ENCODE results near the gene ATXN3L. TPM values are rescaled to one million over a fixed set of nuclear protein-coding genes. Genes with fewer than 3 reads are reported as not detected.

The ATXN3L gene
- total RNA-seq, 1 experiment from 2014 or later = not detected

GRCh38 chrX:13365161-13365560, 45.3 kb upstream of the ATXN3L start:
- Mint-ChIP-seq H3K4me1 (ENCODE audit: insufficient read depth, unreplicated experiment) (peaks cover 6% of the 10 kb centered on the region), H3K27ac (ENCODE audit: low read depth, unreplicated experiment) (no peak overlapping the region), H3K27me3 (ENCODE audit: insufficient read depth, unreplicated experiment) (peaks cover 35% of the 10 kb centered on the region), H3K4me3 (ENCODE audit: unreplicated experiment) (no peak overlapping the region), H3K36me3 (ENCODE audit: insufficient read depth, unreplicated experiment) (no peaks in the 10 kb centered on the region), H3K9me3 (ENCODE audit: unreplicated experiment) (no peaks in the 10 kb centered on the region)
- POLR2A ChIA-PET = no interaction called here
- intact Hi-C loops (cut with micrococcal nuclease) = no loop called here
- no peak for DNase-seq (ENCODE audit: unreplicated experiment)
- TF ChIP-seq CTCF (IDR thresholded peaks at IDR 0.05; ENCODE audit: unreplicated experiment) = no peak
- CTCF ChIA-PET = no interaction called here
- no TSS peak for BruUV-seq (replicated peaks)

- Mint-ChIP-seq H3K4me1 (ENCODE audit: insufficient read depth, unreplicated experiment) (peaks cover 6% of the 10 kb centered on the region), H3K4me3 (ENCODE audit: unreplicated experiment) (no peak overlapping the region), H3K9me3 (ENCODE audit: unreplicated experiment) (no peaks in the 10 kb centered on the region), H3K36me3 (ENCODE audit: insufficient read depth, unreplicated experiment) (no peaks in the 10 kb centered on the region), H3K27ac (ENCODE audit: low read depth, unreplicated experiment) (no peak overlapping the region), H3K27me3 (ENCODE audit: insufficient read depth, unreplicated experiment) (peaks cover 35% of the 10 kb centered on the region)
- DNase-seq (ENCODE audit: unreplicated experiment) = peak; percentile 22
- intact Hi-C loops (cut with micrococcal nuclease) = no loop called here
- no TSS peak for BruUV-seq (replicated peaks)
- ChIA-PET POLR2A (no interaction called here), CTCF (no interaction called here)
- TF ChIP-seq CTCF (IDR thresholded peaks at IDR 0.05; ENCODE audit: unreplicated experiment) = no peak
Observed at GRCh38 chrX:13364230-13364857, 44.5 kb upstream of the ATXN3L start.

- H3K9me3 Mint-ChIP-seq (ENCODE audit: unreplicated experiment) = no peaks in the 10 kb centered on the region
- DNase-seq (ENCODE audit: unreplicated experiment) = no peak
- POLR2A ChIA-PET = interaction anchor here (0.5 kb wide), 1 partner anchor 72 kb away, joined by 3 read pairs; no protein-coding TSS in a partner anchor
- peaks cover 13% of the 10 kb centered on the region for H3K4me1 Mint-ChIP-seq (ENCODE audit: insufficient read depth, unreplicated experiment)
- no peak overlapping the region for H3K4me3 Mint-ChIP-seq (ENCODE audit: unreplicated experiment)
- intact Hi-C loops (cut with micrococcal nuclease) = no loop called here
- CTCF ChIA-PET = no interaction called here
- H3K27me3 Mint-ChIP-seq (ENCODE audit: insufficient read depth, unreplicated experiment) = peaks cover 13% of the 10 kb centered on the region
- no peaks in the 10 kb centered on the region for H3K36me3 Mint-ChIP-seq (ENCODE audit: insufficient read depth, unreplicated experiment)
- no peak for TF ChIP-seq CTCF (IDR thresholded peaks at IDR 0.05; ENCODE audit: unreplicated experiment)
- no TSS peak for BruUV-seq (replicated peaks)
- H3K27ac Mint-ChIP-seq (ENCODE audit: low read depth, unreplicated experiment) = no peak overlapping the region
Observed at GRCh38 chrX:13360146-13360545, 40.3 kb upstream of the ATXN3L start.

- no peak for TF ChIP-seq CTCF (IDR thresholded peaks at IDR 0.05; ENCODE audit: unreplicated experiment)
- DNase-seq (ENCODE audit: unreplicated experiment) = peak; percentile 59
- Mint-ChIP-seq H3K27ac (ENCODE audit: low read depth, unreplicated experiment) (peak overlapping the region; percentile 74), H3K4me1 (ENCODE audit: insufficient read depth, unreplicated experiment) (peaks cover 7% of the 10 kb centered on the region), H3K9me3 (ENCODE audit: unreplicated experiment) (no peaks in the 10 kb centered on the region), H3K4me3 (ENCODE audit: unreplicated experiment) (no peak overlapping the region), H3K27me3 (ENCODE audit: insufficient read depth, unreplicated experiment) (peaks cover 21% of the 10 kb centered on the region), H3K36me3 (ENCODE audit: insufficient read depth, unreplicated experiment) (no peaks in the 10 kb centered on the region)
- BruUV-seq (replicated peaks) = no TSS peak
- ChIA-PET CTCF (interaction anchor here (0.8 to 1.4 kb wide), 3 partner anchors 17 to 557 kb away, joined by 3 to 4 read pairs (median 3); no protein-coding TSS in a partner anchor), POLR2A (interaction anchor here (0.8 to 2.7 kb wide), 7 partner anchors 9 to 411 kb away, joined by 3 to 8 read pairs (median 4); no protein-coding TSS in a partner anchor)
- intact Hi-C loops (cut with micrococcal nuclease) = no loop called here
Observed at GRCh38 chrX:13357925-13358324, 38.1 kb upstream of the ATXN3L start.
